NCI-H2029 treated with DMSO at 0.1 percent for 48 hours (cell line): ENCODE data around the gene COL5A1.

Experiments used
- DNase-seq: peaks from one replicate; lab custom pipeline; 2025; lab: John Stamatoyannopoulos, UW

COL5A1 gene

GRCh38 chr9:134606951-134607731, 34.5 kb upstream of the COL5A1 start:
- DNase-seq, result no peak

GRCh38 chr9:134607971-134608370, 33.6 kb upstream of the COL5A1 start:
- DNase-seq, result no peak

GRCh38 chr9:134611046-134611445, 30.6 kb upstream of the COL5A1 start:
- no peak for DNase-seq

- DNase-seq, result no peak
Measured at GRCh38 chr9:134612309-134612708, 29.3 kb upstream of the COL5A1 start.

GRCh38 chr9:134612715-134613114, 28.9 kb upstream of the COL5A1 start:
- DNase-seq, result no peak

- no peak for DNase-seq
Measured at GRCh38 chr9:134614256-134614655, 27.3 kb upstream of the COL5A1 start.

GRCh38 chr9:134616341-134616740, 25.3 kb upstream of the COL5A1 start:
- DNase-seq, result no peak

GRCh38 chr9:134617246-134617645, 24.4 kb upstream of the COL5A1 start:
- DNase-seq, result no peak

- no peak for DNase-seq
Measured at GRCh38 chr9:134617836-134618162, 23.8 kb upstream of the COL5A1 start.

- no peak for DNase-seq
Measured at GRCh38 chr9:134618163-134618832, 23.3 kb upstream of the COL5A1 start.

GRCh38 chr9:134618833-134619447, 22.7 kb upstream of the COL5A1 start:
- no peak for DNase-seq

- no peak for DNase-seq
Measured at GRCh38 chr9:134619448-134619982, 22.1 kb upstream of the COL5A1 start.

GRCh38 chr9:134619983-134620661, 21.5 kb upstream of the COL5A1 start:
- no peak for DNase-seq

GRCh38 chr9:134620751-134621557, 20.6 kb upstream of the COL5A1 start:
- no peak for DNase-seq

GRCh38 chr9:134621558-134622110, 20.0 kb upstream of the COL5A1 start:
- no peak for DNase-seq

- no peak for DNase-seq
Measured at GRCh38 chr9:134622896-134623257, 18.7 kb upstream of the COL5A1 start.

- no peak for DNase-seq
Measured at GRCh38 chr9:134623258-134624066, 18.1 kb upstream of the COL5A1 start.

- no peak for DNase-seq
Measured at GRCh38 chr9:134624137-134624591, 17.4 kb upstream of the COL5A1 start.

- DNase-seq, result no peak
Measured at GRCh38 chr9:134624621-134625181, 16.9 kb upstream of the COL5A1 start.
